Measurements from ENCODE around the gene CYTH1. TPM values are rescaled to one million over a fixed set of nuclear protein-coding genes. Genes with fewer than 3 reads are reported as not detected.
A peak's percentile ranks its signal among the peaks of the same experiment; 100 is the strongest.

The CYTH1 gene
- total RNA-seq, 1 donor from 2014 or later, result 80.8 TPM

GRCh38 chr17:78719630-78720298 lies 62.3 kb downstream of the CYTH1 start:
- DNase-seq (ENCODE audit: low spot score), result no peak
- no peak for TF ChIP-seq CTCF (IDR thresholded peaks at IDR 0.05)
- H3K4me3 Mint-ChIP-seq (ENCODE audit: unreplicated experiment), result no peak overlapping the region
- H3K27ac Mint-ChIP-seq (ENCODE audit: unreplicated experiment), result no peak overlapping the region
- H3K27me3 Mint-ChIP-seq (ENCODE audit: low read depth), result no peaks in the 10 kb centered on the region
- peaks cover 87% of the 10 kb centered on the region for H3K4me1 Mint-ChIP-seq (ENCODE audit: low read depth)
- no peaks in the 10 kb centered on the region for H3K36me3 Mint-ChIP-seq (ENCODE audit: low read depth)
- H3K9me3 Mint-ChIP-seq (ENCODE audit: low read depth), result no peaks in the 10 kb centered on the region

- Mint-ChIP-seq H3K36me3 (ENCODE audit: low read depth) (no peaks in the 10 kb centered on the region), H3K9me3 (ENCODE audit: low read depth) (no peaks in the 10 kb centered on the region), H3K27me3 (ENCODE audit: low read depth) (no peaks in the 10 kb centered on the region), H3K4me1 (ENCODE audit: low read depth) (peaks cover 83% of the 10 kb centered on the region), H3K27ac (ENCODE audit: unreplicated experiment) (no peak overlapping the region), H3K4me3 (ENCODE audit: unreplicated experiment) (no peak overlapping the region)
- DNase-seq (ENCODE audit: low spot score), result no peak
- TF ChIP-seq CTCF (IDR thresholded peaks at IDR 0.05), result no peak
These were observed 63.4 kb downstream of the CYTH1 start for GRCh38 chr17:78718575-78719208.

- peak overlapping the region; percentile 85 for H3K27ac Mint-ChIP-seq (ENCODE audit: unreplicated experiment)
- TF ChIP-seq CTCF (IDR thresholded peaks at IDR 0.05), result no peak
- peaks cover 77% of the 10 kb centered on the region for H3K4me1 Mint-ChIP-seq (ENCODE audit: low read depth)
- peak overlapping the region; percentile 71 for H3K4me3 Mint-ChIP-seq (ENCODE audit: unreplicated experiment)
- no peaks in the 10 kb centered on the region for H3K9me3 Mint-ChIP-seq (ENCODE audit: low read depth)
- no peak for DNase-seq (ENCODE audit: low spot score)
- no peaks in the 10 kb centered on the region for H3K27me3 Mint-ChIP-seq (ENCODE audit: low read depth)
- H3K36me3 Mint-ChIP-seq (ENCODE audit: low read depth), result no peaks in the 10 kb centered on the region
These were observed 64.6 kb downstream of the CYTH1 start for GRCh38 chr17:78717431-78717980.

- Mint-ChIP-seq H3K9me3 (ENCODE audit: low read depth) (no peaks in the 10 kb centered on the region), H3K4me1 (ENCODE audit: low read depth) (peaks cover 72% of the 10 kb centered on the region), H3K36me3 (ENCODE audit: low read depth) (no peaks in the 10 kb centered on the region), H3K27ac (ENCODE audit: unreplicated experiment) (peak overlapping the region; percentile 85), H3K4me3 (ENCODE audit: unreplicated experiment) (peak overlapping the region; percentile 71), H3K27me3 (ENCODE audit: low read depth) (no peaks in the 10 kb centered on the region)
- TF ChIP-seq CTCF (IDR thresholded peaks at IDR 0.05), result no peak
- DNase-seq (ENCODE audit: low spot score), result no peak
These were observed 65.2 kb downstream of the CYTH1 start for GRCh38 chr17:78716814-78717393.

- H3K27ac Mint-ChIP-seq (ENCODE audit: unreplicated experiment), result peak overlapping the region; percentile 85
- no peaks in the 10 kb centered on the region for H3K27me3 Mint-ChIP-seq (ENCODE audit: low read depth)
- peak overlapping the region; percentile 71 for H3K4me3 Mint-ChIP-seq (ENCODE audit: unreplicated experiment)
- no peak for DNase-seq (ENCODE audit: low spot score)
- TF ChIP-seq CTCF (IDR thresholded peaks at IDR 0.05), result no peak
- H3K4me1 Mint-ChIP-seq (ENCODE audit: low read depth), result peaks cover 73% of the 10 kb centered on the region
- no peaks in the 10 kb centered on the region for H3K36me3 Mint-ChIP-seq (ENCODE audit: low read depth)
- no peaks in the 10 kb centered on the region for H3K9me3 Mint-ChIP-seq (ENCODE audit: low read depth)
These were observed 65.8 kb downstream of the CYTH1 start for GRCh38 chr17:78716292-78716691.
